Trophoblast cell (in vitro differentiated cells and primary cell): Measurements from ENCODE around the gene RNF208.

Source experiments
- DNase-seq, 2 donors: peaks; one replicate each; pipeline ENCODE4 v3.0.0-alpha.2; 2016
- H2AFZ ChIP-seq: 2 replicates; pipeline ENCODE4 v1.6.1; 2013; ENCODE audit warnings: low read length, moderate library complexity, mild to moderate bottlenecking; ENCODE audit not compliant: insufficient read depth, poor library complexity
- H2AK5ac ChIP-seq: 2 replicates; pipeline ENCODE4 v1.6.1; 2013; ENCODE audit warnings: mild to moderate bottlenecking, low read length
- H2BK120ac ChIP-seq: 2 replicates; pipeline ENCODE4 v1.6.1; 2013; ENCODE audit warnings: low read length, mild to moderate bottlenecking, moderate library complexity; ENCODE audit not compliant: insufficient read depth, poor library complexity
- H2BK12ac ChIP-seq: 2 replicates; pipeline ENCODE4 v1.6.1; 2013; ENCODE audit warnings: mild to moderate bottlenecking, low read length, moderate library complexity
- H2BK5ac ChIP-seq: 2 replicates; pipeline ENCODE4 v1.6.1; 2013; ENCODE audit warnings: low read length, low read depth, moderate library complexity, mild to moderate bottlenecking; ENCODE audit not compliant: poor library complexity
- H3K14ac ChIP-seq: 2 replicates; pipeline ENCODE4 v1.6.1; 2013; ENCODE audit warnings: mild to moderate bottlenecking, low read length
- H3K18ac ChIP-seq: 2 replicates; pipeline ENCODE4 v1.6.1; 2013; ENCODE audit warnings: mild to moderate bottlenecking, low read length
- H3K23ac ChIP-seq: 2 replicates; pipeline ENCODE4 v1.6.1; 2013; ENCODE audit warnings: low read length
- H3K27ac ChIP-seq: 2 replicates; pipeline ENCODE4 v1.5.1; 2013; ENCODE audit warnings: low read depth, mild to moderate bottlenecking, inconsistent platforms, low read length, moderate library complexity
- H3K27me3 ChIP-seq: 2 replicates; pipeline ENCODE4 v1.6.1; 2013; ENCODE audit warnings: inconsistent platforms, mild to moderate bottlenecking, low read length, moderate library complexity; ENCODE audit not compliant: insufficient read depth
- H3K36me3 ChIP-seq, 2 experiments: 1 replicate in 1 of 2; 2 replicates in 1 of 2; pipeline ENCODE4 v1.6.1; 2013; ENCODE audit warnings: low read length in 2 of 2, mild to moderate bottlenecking in 2 of 2, moderate library complexity in 1 of 2; ENCODE audit not compliant: insufficient read depth in 2 of 2, control insufficient read depth in 1 of 2
- H3K4ac ChIP-seq: 2 replicates; pipeline ENCODE4 v1.6.1; 2013; ENCODE audit warnings: low read depth, mild to moderate bottlenecking, low read length, moderate library complexity
- H3K4me1 ChIP-seq, 2 experiments: 1 replicate in 1 of 2; 2 replicates in 1 of 2; pipeline ENCODE4 v1.6.1; 2013; ENCODE audit warnings: low read length in 2 of 2, mild to moderate bottlenecking in 2 of 2, moderate library complexity in 1 of 2; ENCODE audit not compliant: insufficient read depth in 2 of 2, control insufficient read depth in 1 of 2
- H3K4me2 ChIP-seq: 2 replicates; pipeline ENCODE4 v1.6.1; 2013; ENCODE audit warnings: inconsistent platforms, mild to moderate bottlenecking, low read length, moderate library complexity
- H3K4me3 ChIP-seq: 2 replicates; pipeline ENCODE4 v1.5.1; 2013; ENCODE audit warnings: mild to moderate bottlenecking, low read depth, low read length, inconsistent platforms
- H3K79me1 ChIP-seq: one replicate; pipeline ENCODE4 v1.6.1; 2013; ENCODE audit warnings: low read length
- H3K79me2 ChIP-seq: 2 replicates; pipeline ENCODE4 v1.6.1; 2013; ENCODE audit warnings: low read length, mild to moderate bottlenecking; ENCODE audit not compliant: control insufficient read depth, insufficient read depth, poor library complexity
- H3K9ac ChIP-seq: 2 replicates; pipeline ENCODE4 v1.6.1; 2013; ENCODE audit warnings: mild to moderate bottlenecking, low read length
- H3K9me3 ChIP-seq: 2 replicates; pipeline ENCODE4 v1.6.1; 2013; ENCODE audit warnings: low read depth, mild to moderate bottlenecking, control low read depth, inconsistent platforms, low read length; ENCODE audit not compliant: insufficient read depth
- H4K12ac ChIP-seq: 2 replicates; pipeline ENCODE4 v1.6.1; 2013; ENCODE audit warnings: low read depth, mild to moderate bottlenecking, low read length, moderate library complexity
- H4K8ac ChIP-seq: 2 replicates; pipeline ENCODE4 v1.6.1; 2013; ENCODE audit warnings: low read depth, mild to moderate bottlenecking, low read length, moderate library complexity
- H4K91ac ChIP-seq: one replicate; pipeline ENCODE4 v1.6.1; 2013; ENCODE audit warnings: low read depth, mild to moderate bottlenecking, low read length, moderate library complexity
- WGBS: extraction: QIAGEN DNeasy Blood & Tissue Kit; methylation state at CpG from one replicate; pipeline ENCODE4 v1.1.7; 2013; ENCODE audit warnings: missing lambda C conversion rate; ENCODE audit not compliant: insufficient read length, insufficient coverage; ENCODE audit errors: extremely low coverage; 5-methylcytosine and 5-hydroxymethylcytosine counted together

Gene RNF208

GRCh38 chr9:137221506-137222111 is 431 bp downstream of the RNF208 start:
- peak overlapping the region; percentile 53 for H3K4me3 ChIP-seq
- no peak overlapping the region for H3K9ac ChIP-seq
- H3K4me2 ChIP-seq: peak overlapping the region; percentile 63
- no peak for DNase-seq
- no CpG with 5 or more reads among the region's 61 CpGs for WGBS
- no peaks in the 10 kb centered on the region for H3K9me3 ChIP-seq
- no peak overlapping the region for H2BK5ac ChIP-seq
- H3K36me3 ChIP-seq: peaks cover 4 to 7% of the 10 kb centered on the region in 2 experiments
- no peak overlapping the region for H3K4ac ChIP-seq
- no peak overlapping the region for H3K18ac ChIP-seq
- H2AK5ac ChIP-seq: no peak overlapping the region
- H4K91ac ChIP-seq: no peak overlapping the region
- peak overlapping the region; percentile 33 for H2AFZ ChIP-seq
- peaks cover 2% of the 10 kb centered on the region for H3K79me2 ChIP-seq
- H3K27ac ChIP-seq: no peak overlapping the region
- no peak overlapping the region for H2BK120ac ChIP-seq
- peak overlapping the region; percentile 26 for H4K8ac ChIP-seq
- no peak overlapping the region for H2BK12ac ChIP-seq
- H3K27me3 ChIP-seq: no peaks in the 10 kb centered on the region
- H3K14ac ChIP-seq: no peak overlapping the region
- H4K12ac ChIP-seq: no peak overlapping the region
- H3K4me1 ChIP-seq: peaks cover 24 to 27% of the 10 kb centered on the region in 2 experiments
- H3K79me1 ChIP-seq: peaks cover 8% of the 10 kb centered on the region
- no peak overlapping the region for H3K23ac ChIP-seq

- H3K36me3 ChIP-seq: peaks cover 10 to 12% of the 10 kb centered on the region in 2 experiments
- H4K12ac ChIP-seq: no peak overlapping the region
- H3K4me3 ChIP-seq: no peak overlapping the region
- no peak overlapping the region for H3K4ac ChIP-seq
- no peak overlapping the region for H2BK12ac ChIP-seq
- no peak for DNase-seq
- no peak overlapping the region for H3K23ac ChIP-seq
- no CpG with 5 or more reads among the region's 14 CpGs for WGBS
- H3K79me1 ChIP-seq: peaks cover 8% of the 10 kb centered on the region
- H2AFZ ChIP-seq: no peak overlapping the region
- peaks cover 21 to 24% of the 10 kb centered on the region in 2 experiments for H3K4me1 ChIP-seq
- H3K18ac ChIP-seq: no peak overlapping the region
- H3K27ac ChIP-seq: no peak overlapping the region
- no peak overlapping the region for H3K9ac ChIP-seq
- H2BK5ac ChIP-seq: no peak overlapping the region
- peaks cover 2% of the 10 kb centered on the region for H3K79me2 ChIP-seq
- H3K4me2 ChIP-seq: no peak overlapping the region
- H3K27me3 ChIP-seq: no peaks in the 10 kb centered on the region
- no peak overlapping the region for H2BK120ac ChIP-seq
- no peaks in the 10 kb centered on the region for H3K9me3 ChIP-seq
- no peak overlapping the region for H2AK5ac ChIP-seq
- no peak overlapping the region for H4K8ac ChIP-seq
- no peak overlapping the region for H4K91ac ChIP-seq
- H3K14ac ChIP-seq: no peak overlapping the region
These were observed 940 bp downstream of the RNF208 start for GRCh38 chr9:137221095-137221505.

- Histone ChIP-seq H3K27ac (no peak overlapping the region), H4K8ac (no peak overlapping the region), H3K27me3 (no peaks in the 10 kb centered on the region), H4K91ac (no peak overlapping the region), H2AK5ac (no peak overlapping the region), H3K4me3 (no peak overlapping the region), H2BK12ac (no peak overlapping the region), H3K4me1 (peaks cover 21 to 24% of the 10 kb centered on the region in 2 experiments), H3K23ac (no peak overlapping the region), H3K79me2 (peaks cover 2% of the 10 kb centered on the region), H3K4ac (no peak overlapping the region), H3K4me2 (no peak overlapping the region), H3K9ac (no peak overlapping the region), H3K36me3 (peaks cover 16 to 18% of the 10 kb centered on the region in 2 experiments), H3K18ac (no peak overlapping the region), H2BK120ac (no peak overlapping the region), H4K12ac (no peak overlapping the region), H3K79me1 (peaks cover 8% of the 10 kb centered on the region), H3K14ac (no peak overlapping the region), H2BK5ac (no peak overlapping the region), H3K9me3 (no peaks in the 10 kb centered on the region), H2AFZ (no peak overlapping the region)
- no peak for DNase-seq
- no CpG with 5 or more reads among the region's 52 CpGs for WGBS
These were observed 1.5 kb downstream of the RNF208 start for GRCh38 chr9:137220317-137221094.

- no peak overlapping the region for H4K8ac ChIP-seq
- H2BK5ac ChIP-seq: no peak overlapping the region
- H4K91ac ChIP-seq: no peak overlapping the region
- H2BK12ac ChIP-seq: no peak overlapping the region
- H3K23ac ChIP-seq: no peak overlapping the region
- H2BK120ac ChIP-seq: no peak overlapping the region
- DNase-seq: no peak
- no peaks in the 10 kb centered on the region for H3K9me3 ChIP-seq
- H3K4me3 ChIP-seq: no peak overlapping the region
- no peak overlapping the region for H3K27ac ChIP-seq
- no peak overlapping the region for H3K14ac ChIP-seq
- no peaks in the 10 kb centered on the region for H3K27me3 ChIP-seq
- H3K4me2 ChIP-seq: no peak overlapping the region
- no peak overlapping the region for H3K18ac ChIP-seq
- peaks cover 22 to 25% of the 10 kb centered on the region in 2 experiments for H3K36me3 ChIP-seq
- no peak overlapping the region for H3K9ac ChIP-seq
- peaks cover 8% of the 10 kb centered on the region for H3K79me1 ChIP-seq
- H3K4me1 ChIP-seq: peaks cover 21 to 24% of the 10 kb centered on the region in 2 experiments
- H4K12ac ChIP-seq: no peak overlapping the region
- no peak overlapping the region for H2AK5ac ChIP-seq
- H3K4ac ChIP-seq: no peak overlapping the region
- no CpG with 5 or more reads among the region's 10 CpGs for WGBS
- peaks cover 2% of the 10 kb centered on the region for H3K79me2 ChIP-seq
- no peak overlapping the region for H2AFZ ChIP-seq
These were observed 2.2 kb downstream of the RNF208 start for GRCh38 chr9:137219757-137220316.
